ENCODE results near the gene PXMP2. TPM values are rescaled to one million over a fixed set of nuclear protein-coding genes. Genes with fewer than 3 reads are reported as not detected.

The PXMP2 gene
- total RNA-seq, 1 donor from 2014 or later = 18.8 TPM

GRCh38 chr12:132708150-132708549 is 20.8 kb downstream of the PXMP2 start:
- Histone ChIP-seq H3K9me3 (no peaks in the 10 kb centered on the region), H3K4me3 (no peak overlapping the region), H3K27me3 (no peaks in the 10 kb centered on the region), H3K27ac (no peak overlapping the region), H3K4me1 (peaks cover 0 to 14% of the 10 kb centered on the region in 2 donors), H3K36me3 (peaks cover 8 to 17% of the 10 kb centered on the region in 2 donors)
- no peak for TF ChIP-seq CTCF (IDR thresholded peaks at IDR 0.05)
- intact Hi-C loops (cut with DNase I) = no loop called here
- DNase-seq (ENCODE audit: low spot score in 2 of 2) = no peak

GRCh38 chr12:132710043-132710404 is 22.6 kb downstream of the PXMP2 start:
- Histone ChIP-seq H3K4me1 (peaks cover 0 to 14% of the 10 kb centered on the region in 2 donors), H3K27me3 (no peaks in the 10 kb centered on the region), H3K27ac (peak overlapping the region; percentile 58 to 79), H3K36me3 (peaks cover 0 to 10% of the 10 kb centered on the region in 2 donors), H3K9me3 (no peaks in the 10 kb centered on the region), H3K4me3 (peak overlapping the region; percentile 83 to 90)
- no peak for DNase-seq (ENCODE audit: low spot score in 2 of 2)
- no peak for TF ChIP-seq CTCF (IDR thresholded peaks at IDR 0.05)
- intact Hi-C loops (cut with DNase I) = loop anchor here (1.0 to 2.0 kb wide), 4 partner anchors 23 to 565 kb away; partner anchors contain the start of genes ANKLE2, DDX51, GOLGA3 and NOC4L

DNA sequence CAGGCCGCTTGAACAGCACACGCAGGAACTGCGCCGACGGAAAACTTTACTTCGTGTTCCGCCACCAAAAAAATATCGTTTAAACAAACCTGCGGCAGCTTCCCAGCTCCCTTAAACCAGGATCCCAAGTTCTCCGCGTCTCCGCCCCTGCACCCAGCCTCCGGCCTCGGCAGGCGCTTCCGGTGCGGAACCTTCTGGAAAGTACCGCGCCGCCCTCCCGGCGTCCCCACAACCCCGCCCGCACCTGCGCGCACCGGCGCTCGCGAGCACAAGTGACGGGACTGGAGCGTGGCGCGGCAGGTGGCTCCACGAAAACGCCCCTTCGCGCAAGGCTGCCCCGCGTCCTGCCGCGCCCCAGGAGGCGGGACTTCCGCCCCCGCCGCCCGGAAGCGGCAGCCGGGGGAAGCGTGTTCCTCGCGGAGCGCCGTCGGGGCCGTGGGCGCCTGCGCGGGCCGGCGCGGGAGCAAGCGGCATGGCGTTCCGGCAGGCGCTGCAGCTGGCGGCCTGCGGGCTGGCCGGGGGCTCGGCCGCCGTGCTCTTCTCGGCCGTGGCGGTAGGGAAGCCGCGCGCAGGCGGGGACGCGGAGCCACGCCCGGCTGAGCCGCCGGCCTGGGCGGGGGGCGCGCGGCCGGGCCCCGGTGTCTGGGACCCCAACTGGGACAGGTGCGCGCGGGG is 23.2 kb downstream of the PXMP2 start, which contains the start of gene PGAM5:
PGAM5 (plus strand) TSS at position 438 of the 675 bp plus-strand sequence; CDS start at position 473, 35 bp downstream.
- DNase-seq (ENCODE audit: low spot score in 2 of 2) = peak; percentile 30 to 87

DNA sequence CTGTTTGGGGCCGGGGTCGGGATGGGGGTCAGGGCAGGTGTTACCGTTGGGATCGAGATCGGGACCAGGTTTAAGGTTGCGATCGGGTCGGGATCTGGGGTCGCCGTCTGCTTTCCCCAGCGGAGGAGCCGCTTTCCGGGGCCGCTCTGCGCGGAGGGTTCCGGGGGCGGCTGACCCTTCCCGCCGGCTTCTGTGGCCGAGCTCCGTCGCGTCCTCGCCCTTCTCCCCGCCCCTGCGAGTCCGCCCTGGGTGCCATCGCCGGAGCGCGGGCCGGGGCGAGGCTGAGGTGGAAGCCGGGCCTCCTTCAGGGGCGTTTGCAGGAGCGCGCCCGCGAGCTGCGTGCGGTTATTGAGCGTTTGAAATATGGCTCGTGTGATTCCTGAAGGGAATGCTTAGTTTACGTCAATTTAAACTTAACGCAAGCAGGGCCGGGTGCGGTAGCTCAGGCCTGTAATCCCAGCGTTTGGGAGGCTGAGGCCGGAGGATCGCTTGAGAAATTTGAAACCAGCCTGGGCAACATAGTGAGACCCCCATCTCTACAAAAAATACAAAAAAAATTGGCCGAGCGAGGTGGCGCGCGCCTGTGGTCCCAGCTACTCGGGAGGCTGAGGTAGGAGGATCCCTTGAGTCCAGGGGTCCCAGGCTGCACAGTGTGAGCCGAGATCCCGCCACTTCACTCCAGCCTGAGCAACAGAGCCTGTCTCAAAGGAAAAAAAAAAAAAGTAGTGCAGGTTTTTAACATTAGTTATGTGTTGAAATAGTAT is 23.9 kb downstream of the PXMP2 start:
- Histone ChIP-seq H3K27me3 (no peaks in the 10 kb centered on the region), H3K4me1 (peaks cover 0 to 14% of the 10 kb centered on the region in 2 donors), H3K27ac (peak overlapping the region in 1 of 2 donors; percentile 7), H3K9me3 (no peaks in the 10 kb centered on the region), H3K36me3 (peaks cover 0 to 7% of the 10 kb centered on the region in 2 donors), H3K4me3 (peak overlapping the region; percentile 83 to 90)
- no peak for DNase-seq (ENCODE audit: low spot score in 2 of 2)
- no peak for TF ChIP-seq CTCF (IDR thresholded peaks at IDR 0.05)
- intact Hi-C loops (cut with DNase I) = loop anchor here (2.0 kb wide), 1 partner anchor 566 kb away; the partner anchor contains the start of genes DDX51 and NOC4L

More for the DNA sequence above, 23.2 kb downstream of the PXMP2 start, which contains the start of gene PGAM5:
- intact Hi-C loops (cut with DNase I) = loop anchor here (1.0 to 2.0 kb wide), 4 partner anchors 23 to 566 kb away; partner anchors contain the start of genes ANKLE2, DDX51, GOLGA3 and NOC4L
- TF ChIP-seq CTCF (IDR thresholded peaks at IDR 0.05) = no peak
- peaks cover 0 to 10% of the 10 kb centered on the region in 2 donors for H3K36me3 ChIP-seq
- H3K27me3 ChIP-seq = no peaks in the 10 kb centered on the region
- H3K9me3 ChIP-seq = no peaks in the 10 kb centered on the region
- peak within 1 kb of the TSS; percentile 83 to 90 for H3K4me3 ChIP-seq
- peak within 1 kb of the TSS; percentile 58 to 79 for H3K27ac ChIP-seq
- H3K4me1 ChIP-seq = peaks cover 0 to 14% of the 10 kb centered on the region in 2 donors

DNA sequence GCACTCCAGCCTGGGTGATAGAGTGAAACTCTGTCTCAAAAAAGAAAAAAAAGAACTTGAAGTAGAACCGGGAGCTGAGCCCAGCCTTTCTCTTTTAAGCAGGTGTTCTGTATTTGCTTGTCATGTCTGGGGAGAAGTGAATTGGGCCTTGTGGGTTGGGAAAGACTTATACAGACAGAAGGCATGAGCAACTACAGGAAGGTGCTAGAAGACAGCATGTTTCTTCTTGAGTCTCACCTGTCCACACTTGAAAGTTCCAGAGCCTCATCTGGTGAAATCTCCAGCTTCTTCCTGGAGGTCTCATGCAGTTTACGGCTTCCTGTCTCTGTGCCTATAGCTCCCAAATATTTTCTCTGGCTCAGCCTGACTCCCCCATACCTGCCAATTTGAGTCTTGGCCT is 25.7 kb downstream of the PXMP2 start:
- Histone ChIP-seq H3K4me1 (peaks cover 0 to 14% of the 10 kb centered on the region in 2 donors), H3K27me3 (no peaks in the 10 kb centered on the region), H3K27ac (no peak overlapping the region), H3K4me3 (no peak overlapping the region), H3K9me3 (no peaks in the 10 kb centered on the region), H3K36me3 (peaks cover 13 to 22% of the 10 kb centered on the region in 2 donors)
- no peak for DNase-seq (ENCODE audit: low spot score in 2 of 2)
- no peak for TF ChIP-seq CTCF (IDR thresholded peaks at IDR 0.05)
- intact Hi-C loops (cut with DNase I) = no loop called here
